Activated CD8-positive, alpha-beta T cell treated with anti-CD3 and anti-CD28 coated beads for 36 hours (primary cell): ENCODE results near the gene COL15A1. TPM values are rescaled to one million over a fixed set of nuclear protein-coding genes. Genes with fewer than 3 reads are reported as not detected.
"Not testable (repeated sequence)": the region's sequence is repeated elsewhere in the genome, so short reads cannot be mapped to it uniquely, and the experiment has no call there.

Experiments
- ATAC-seq: fragments of 200-7000 bp; cut with Tn5 transposase; one replicate; pipeline ENCODE4 v1.10.0; 2021; ENCODE audit warnings: mild to moderate bottlenecking, moderate library complexity
- CTCF ChIA-PET: fragments of 350-600 bp; sonication (Branson Sonifier 250); formaldehyde crosslinking; loops from one replicate; lab custom pipeline; 2021; ENCODE audit warnings: antibody characterized with exemption; lab: Charles Lee
- POLR2A ChIA-PET: fragments of 350-600 bp; sonication (Branson Sonifier 250); formaldehyde crosslinking; loops from one replicate; lab custom pipeline; 2021; ENCODE audit warnings: antibody characterized with exemption; lab: Charles Lee
- DNase-seq: peaks from one replicate; pipeline ENCODE4 v3.0.0-alpha.2; 2020
- H3K27ac Mint-ChIP-seq: one replicate; pipeline ENCODE4 v1.8.0; 2021; ENCODE audit warnings: mild to moderate bottlenecking, mixed read lengths
- H3K27me3 Mint-ChIP-seq: one replicate; pipeline ENCODE4 v1.8.0; 2021; ENCODE audit warnings: mixed read lengths
- H3K36me3 Mint-ChIP-seq: one replicate; pipeline ENCODE4 v1.8.0; 2021; ENCODE audit warnings: low read depth, mixed read lengths
- H3K4me1 Mint-ChIP-seq: one replicate; pipeline ENCODE4 v1.8.0; 2021; ENCODE audit warnings: low read depth, mixed read lengths
- H3K4me3 Mint-ChIP-seq: one replicate; pipeline ENCODE4 v1.8.0; 2021; ENCODE audit warnings: mild to moderate bottlenecking, moderate library complexity, mixed read lengths
- H3K9me3 Mint-ChIP-seq: one replicate; pipeline ENCODE4 v1.8.0; 2021; ENCODE audit warnings: mixed read lengths
- intact Hi-C: fragments of 100-400 bp; cut with micrococcal nuclease; formaldehyde crosslinking; loops from one replicate; pipeline ENCODE4 v1.10.0; 2022
- total RNA-seq, 2 experiments: library from RNA; stranded (reverse); gene quantifications; one replicate each; pipeline ENCODE4 v1.2.3, GENCODE V29; 2021
- TF ChIP-seq, protein P1 (sequence below): fragments of 200-600 bp; IDR thresholded peaks from one replicate; pipeline ENCODE4 v1.8.0; 2022; ENCODE audit warnings: antibody characterized with exemption, mild to moderate bottlenecking

The COL15A1 gene
- total RNA-seq, 2 experiments from 2014 or later, result 0.07 TPM; not detected in 1

DNA sequence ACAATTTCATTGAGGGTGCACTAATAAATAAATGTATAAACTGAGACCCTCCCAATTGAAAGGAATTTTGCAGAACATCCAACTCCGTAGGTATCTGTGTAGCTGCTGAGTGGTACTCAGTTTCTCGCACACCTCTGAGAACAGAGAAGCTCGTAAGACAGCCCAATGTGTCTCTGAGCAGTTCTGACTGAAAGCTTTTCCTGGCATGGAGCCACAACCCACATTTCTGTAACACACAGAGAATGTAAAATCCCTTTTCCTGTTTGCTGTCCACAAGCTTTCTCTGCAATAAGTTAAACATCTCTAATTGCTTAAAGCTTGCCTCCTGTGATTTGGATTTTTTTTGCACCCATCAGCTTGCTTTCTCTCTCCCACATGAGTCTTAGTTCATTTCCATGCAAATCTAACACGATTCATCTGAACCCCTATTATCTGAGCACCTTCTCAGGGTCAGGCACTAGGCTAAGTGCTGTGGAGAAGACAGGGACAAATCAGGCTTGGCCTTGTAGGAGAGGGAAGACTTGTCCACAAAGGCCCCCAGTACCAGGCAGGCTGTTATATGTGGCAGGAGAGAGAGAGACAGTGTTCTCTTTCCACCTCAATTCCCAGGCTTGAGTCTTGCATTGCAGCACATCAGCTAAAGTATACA is 44.2 kb upstream of the COL15A1 start:
- H3K4me3 Mint-ChIP-seq, result no peak overlapping the region
- ATAC-seq (no peak), DNase-seq (peak; percentile 25)
- TF ChIP-seq, protein P1, sequence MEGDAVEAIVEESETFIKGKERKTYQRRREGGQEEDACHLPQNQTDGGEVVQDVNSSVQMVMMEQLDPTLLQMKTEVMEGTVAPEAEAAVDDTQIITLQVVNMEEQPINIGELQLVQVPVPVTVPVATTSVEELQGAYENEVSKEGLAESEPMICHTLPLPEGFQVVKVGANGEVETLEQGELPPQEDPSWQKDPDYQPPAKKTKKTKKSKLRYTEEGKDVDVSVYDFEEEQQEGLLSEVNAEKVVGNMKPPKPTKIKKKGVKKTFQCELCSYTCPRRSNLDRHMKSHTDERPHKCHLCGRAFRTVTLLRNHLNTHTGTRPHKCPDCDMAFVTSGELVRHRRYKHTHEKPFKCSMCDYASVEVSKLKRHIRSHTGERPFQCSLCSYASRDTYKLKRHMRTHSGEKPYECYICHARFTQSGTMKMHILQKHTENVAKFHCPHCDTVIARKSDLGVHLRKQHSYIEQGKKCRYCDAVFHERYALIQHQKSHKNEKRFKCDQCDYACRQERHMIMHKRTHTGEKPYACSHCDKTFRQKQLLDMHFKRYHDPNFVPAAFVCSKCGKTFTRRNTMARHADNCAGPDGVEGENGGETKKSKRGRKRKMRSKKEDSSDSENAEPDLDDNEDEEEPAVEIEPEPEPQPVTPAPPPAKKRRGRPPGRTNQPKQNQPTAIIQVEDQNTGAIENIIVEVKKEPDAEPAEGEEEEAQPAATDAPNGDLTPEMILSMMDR, result no peak
- no peaks in the 10 kb centered on the region for H3K36me3 Mint-ChIP-seq
- peaks cover 2% of the 10 kb centered on the region for H3K27me3 Mint-ChIP-seq
- no peak overlapping the region for H3K27ac Mint-ChIP-seq
- H3K4me1 Mint-ChIP-seq, result peaks cover 5% of the 10 kb centered on the region
- intact Hi-C loops, result no loop called here
- CTCF ChIA-PET, result interaction anchor here (0.9 to 1.7 kb wide), 2 partner anchors 50 to 52 kb away, joined by 3 to 5 read pairs; no protein-coding TSS in a partner anchor
- no peaks in the 10 kb centered on the region for H3K9me3 Mint-ChIP-seq
- POLR2A ChIA-PET, result no interaction called here

DNA sequence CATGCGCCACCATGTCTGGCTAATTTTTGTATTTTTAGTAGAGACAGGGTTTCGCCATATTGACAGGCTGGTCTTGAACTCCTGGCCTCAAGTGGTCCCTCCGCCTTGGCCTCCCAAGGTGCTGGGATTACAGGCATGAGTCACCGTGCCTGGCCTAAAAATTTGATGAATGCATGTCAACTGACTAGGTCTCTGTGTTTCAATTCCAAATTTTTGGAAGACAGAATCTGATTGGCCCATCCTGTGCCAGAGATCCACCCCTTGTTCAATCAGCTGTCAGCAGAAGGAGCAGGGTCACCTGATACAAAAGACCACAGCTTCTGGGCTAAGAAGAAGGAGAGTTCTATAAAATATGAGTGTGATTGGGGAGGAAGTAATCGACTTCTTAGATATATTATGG is 43.5 kb upstream of the COL15A1 start:
- Mint-ChIP-seq H3K4me3 (no peak overlapping the region), H3K36me3 (no peaks in the 10 kb centered on the region), H3K4me1 (peaks cover 5% of the 10 kb centered on the region), H3K27me3 (peaks cover 2% of the 10 kb centered on the region), H3K9me3 (no peaks in the 10 kb centered on the region), H3K27ac (no peak overlapping the region)
- ChIA-PET POLR2A (no interaction called here), CTCF (no interaction called here)
- ATAC-seq, result no peak
- intact Hi-C loops, result no loop called here
- no peak for DNase-seq
- TF ChIP-seq, protein P1, result no peak

DNA sequence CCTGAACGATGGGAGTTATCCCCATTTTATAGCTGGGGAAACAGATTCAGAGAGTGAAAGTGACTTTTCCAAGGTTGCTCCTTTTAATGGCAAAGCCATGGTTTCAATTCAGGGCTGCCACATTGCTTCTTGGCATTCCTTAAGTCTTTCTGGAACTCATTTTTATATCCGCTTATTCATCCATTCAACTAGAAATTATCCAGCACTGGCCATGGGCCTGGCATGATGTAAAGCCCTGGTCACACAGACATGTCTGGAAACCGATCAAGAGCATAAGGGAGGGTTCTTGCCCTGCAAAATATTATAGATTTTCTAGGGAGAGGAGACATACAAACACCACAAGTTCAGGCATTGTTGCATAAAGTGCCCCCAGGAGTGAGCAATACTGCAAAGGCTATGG is 43.0 kb upstream of the COL15A1 start:
- intact Hi-C loops, result no loop called here
- ChIA-PET CTCF (no interaction called here), POLR2A (interaction anchor here (1.0 kb wide), 1 partner anchor 9 kb away, joined by 3 read pairs; no protein-coding TSS in a partner anchor)
- Mint-ChIP-seq H3K36me3 (no peaks in the 10 kb centered on the region), H3K27ac (no peak overlapping the region), H3K9me3 (no peaks in the 10 kb centered on the region), H3K27me3 (peaks cover 4% of the 10 kb centered on the region), H3K4me1 (peaks cover 5% of the 10 kb centered on the region), H3K4me3 (no peak overlapping the region)
- ATAC-seq (no peak), DNase-seq (no peak)
- TF ChIP-seq, protein P1, result no peak

DNA sequence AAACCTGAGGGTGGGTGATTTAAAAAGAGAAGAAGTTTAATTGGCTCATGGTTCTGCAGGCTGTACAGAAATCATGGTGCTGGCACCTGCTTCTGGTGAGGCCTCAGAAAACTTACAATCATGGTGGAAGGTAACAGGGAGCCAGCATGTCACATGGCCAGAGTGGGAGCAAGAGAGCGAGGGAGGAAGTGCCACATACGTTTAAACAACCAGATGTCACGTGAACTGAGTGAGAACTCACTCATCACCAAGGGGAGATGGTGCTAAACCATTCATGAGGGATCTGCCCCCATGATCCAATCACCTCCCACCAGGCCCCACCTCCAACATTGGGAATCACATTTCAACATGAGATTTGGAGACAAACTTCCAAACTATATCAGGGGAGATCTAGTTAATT is 41.9 kb upstream of the COL15A1 start:
- DNase-seq, H3K4me1 Mint-ChIP-seq, H3K27me3 Mint-ChIP-seq, H3K9me3 Mint-ChIP-seq, H3K36me3 Mint-ChIP-seq, CTCF ChIA-PET, ATAC-seq, POLR2A ChIA-PET, intact Hi-C loops, H3K4me3 Mint-ChIP-seq, H3K27ac Mint-ChIP-seq: not testable (repeated sequence)

DNA sequence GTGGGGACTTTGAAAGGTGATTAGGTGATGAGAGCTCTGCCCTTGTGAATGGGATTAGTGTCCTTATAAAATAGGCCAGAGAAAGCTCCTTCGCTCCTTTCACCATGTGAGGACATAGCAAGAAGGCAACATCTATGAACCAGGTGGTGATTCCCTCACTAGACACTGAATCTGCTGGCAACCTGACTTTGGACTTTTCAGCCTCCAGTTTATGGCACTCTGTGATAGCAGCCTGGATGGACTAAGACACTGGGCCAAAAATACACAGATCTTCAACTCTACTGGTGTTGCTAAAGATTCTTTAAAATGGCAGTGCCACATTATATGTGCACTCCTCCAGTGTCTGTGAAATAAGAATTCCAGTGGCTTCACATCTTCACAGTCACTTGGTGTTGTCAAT is 41.2 kb upstream of the COL15A1 start:
- no peaks in the 10 kb centered on the region for H3K36me3 Mint-ChIP-seq
- ATAC-seq (no peak), DNase-seq (no peak)
- intact Hi-C loops, result no loop called here
- no peak overlapping the region for H3K27ac Mint-ChIP-seq
- POLR2A ChIA-PET, result no interaction called here
- H3K9me3 Mint-ChIP-seq, result no peaks in the 10 kb centered on the region
- H3K4me3 Mint-ChIP-seq, result no peak overlapping the region
- CTCF ChIA-PET, result no interaction called here
- H3K4me1 Mint-ChIP-seq, result peaks cover 5% of the 10 kb centered on the region
- TF ChIP-seq, protein P1, result no peak
- H3K27me3 Mint-ChIP-seq, result peaks cover 4% of the 10 kb centered on the region
